Ecto neural progenitor cell (in vitro differentiated cells): Measurements from ENCODE around the gene PLEKHA1.

ENCODE experiments used
- DNase-seq: peaks from one replicate; pipeline ENCODE4 v3.0.0-alpha.2; 2018; ENCODE audit warnings: low spot score

The PLEKHA1 gene

DNA sequence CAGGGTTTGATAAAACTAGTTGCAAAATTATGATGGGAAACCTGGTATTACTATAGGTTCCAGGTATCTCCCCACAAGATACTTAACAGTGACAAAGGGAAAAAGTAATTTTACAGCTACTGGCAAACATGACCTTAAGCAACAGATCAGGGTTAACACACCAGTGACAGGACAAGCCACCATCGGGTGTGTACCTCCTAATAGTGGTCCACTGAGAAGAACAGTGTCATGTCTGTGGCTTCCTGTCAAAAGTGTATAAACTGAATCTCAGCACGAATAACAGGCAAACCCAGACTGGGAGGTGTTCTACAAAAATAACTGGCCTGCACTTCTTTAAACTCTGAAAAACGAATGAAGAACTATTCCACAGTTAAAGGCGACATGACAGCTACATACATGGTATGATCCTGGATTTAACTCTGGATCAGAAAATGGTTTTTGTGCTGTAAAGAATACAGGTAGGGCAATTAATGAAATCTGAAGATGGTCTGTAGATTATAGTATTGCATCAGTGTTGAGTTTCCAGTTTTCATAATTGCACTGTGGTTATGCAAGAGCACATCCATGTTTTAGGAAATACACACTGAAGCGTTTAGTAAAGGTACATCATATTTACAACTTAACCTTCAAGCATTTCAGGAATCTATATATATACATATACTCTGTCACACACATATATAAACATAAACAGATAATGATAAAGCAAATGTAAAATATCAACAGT, 47.9 kb downstream of the PLEKHA1 start:
- DNase-seq: no peak

DNA sequence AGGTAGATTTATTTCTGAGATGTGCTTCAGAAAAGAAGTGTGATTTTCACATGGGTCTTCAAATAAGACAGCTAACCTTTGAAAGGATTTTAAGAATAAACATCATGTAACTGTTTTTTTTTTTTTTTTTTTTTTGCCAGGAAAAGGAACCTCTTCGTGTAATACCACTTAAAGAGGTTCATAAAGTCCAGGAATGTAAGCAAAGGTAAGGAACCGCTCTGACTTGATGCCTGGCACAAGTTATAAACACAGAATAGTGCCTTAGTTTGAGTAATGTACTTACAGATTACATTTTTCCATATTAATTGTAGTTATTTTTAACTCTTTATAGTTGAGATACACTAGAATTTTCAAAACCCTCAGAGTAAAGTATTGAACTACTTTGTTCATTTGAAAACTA, 49.6 kb downstream of the PLEKHA1 start:
- no peak for DNase-seq

GRCh38 chr10:122426829-122427228, 52.3 kb downstream of the PLEKHA1 start:
- no peak for DNase-seq

GRCh38 chr10:122427280-122427679, 52.8 kb downstream of the PLEKHA1 start:
- DNase-seq: no peak

- DNase-seq: no peak
These were observed 60.8 kb downstream of the PLEKHA1 start for GRCh38 chr10:122435212-122435827.

DNA sequence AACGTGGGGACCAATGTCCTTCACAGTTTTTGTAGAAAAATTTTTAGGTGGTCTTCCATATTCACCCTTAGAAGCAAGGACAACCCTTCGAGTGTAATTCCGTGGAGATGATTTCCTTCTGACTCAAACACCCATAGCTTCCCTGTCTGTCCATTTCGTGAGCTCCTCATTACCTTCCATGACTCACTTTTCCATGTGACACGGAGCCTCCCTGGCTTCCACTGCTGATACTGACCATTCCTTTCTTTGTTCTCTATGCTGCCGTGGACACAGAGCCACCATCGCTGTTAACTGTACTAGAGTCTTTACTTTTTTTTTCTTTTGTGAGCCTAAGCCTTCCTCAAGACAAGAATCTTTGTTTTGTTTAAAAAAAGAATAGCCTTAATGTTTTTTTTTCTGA, 67.5 kb downstream of the PLEKHA1 start:
- no peak for DNase-seq

- DNase-seq: no peak
These were observed 71.0 kb downstream of the PLEKHA1 start for GRCh38 chr10:122445469-122445868.

DNA sequence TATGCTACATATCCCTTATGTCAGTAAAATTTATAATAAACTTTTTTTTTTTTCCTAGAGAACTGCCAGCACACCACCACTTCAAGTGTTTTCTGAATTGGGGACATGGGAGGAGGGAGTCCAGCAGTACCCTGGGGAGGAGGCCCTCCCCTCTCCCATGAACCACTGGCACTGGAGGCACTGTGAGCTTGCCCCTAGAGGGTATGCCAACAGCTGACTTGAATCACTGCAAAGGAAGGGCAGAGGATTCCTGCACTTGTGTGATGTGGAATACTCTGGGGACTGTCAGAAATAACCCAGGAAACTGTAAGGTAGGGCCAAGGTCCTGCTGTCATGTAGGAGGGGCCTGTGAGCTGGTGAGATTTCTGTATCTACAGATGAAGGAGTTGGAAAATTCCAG, 71.4 kb downstream of the PLEKHA1 start:
- no peak for DNase-seq

DNA sequence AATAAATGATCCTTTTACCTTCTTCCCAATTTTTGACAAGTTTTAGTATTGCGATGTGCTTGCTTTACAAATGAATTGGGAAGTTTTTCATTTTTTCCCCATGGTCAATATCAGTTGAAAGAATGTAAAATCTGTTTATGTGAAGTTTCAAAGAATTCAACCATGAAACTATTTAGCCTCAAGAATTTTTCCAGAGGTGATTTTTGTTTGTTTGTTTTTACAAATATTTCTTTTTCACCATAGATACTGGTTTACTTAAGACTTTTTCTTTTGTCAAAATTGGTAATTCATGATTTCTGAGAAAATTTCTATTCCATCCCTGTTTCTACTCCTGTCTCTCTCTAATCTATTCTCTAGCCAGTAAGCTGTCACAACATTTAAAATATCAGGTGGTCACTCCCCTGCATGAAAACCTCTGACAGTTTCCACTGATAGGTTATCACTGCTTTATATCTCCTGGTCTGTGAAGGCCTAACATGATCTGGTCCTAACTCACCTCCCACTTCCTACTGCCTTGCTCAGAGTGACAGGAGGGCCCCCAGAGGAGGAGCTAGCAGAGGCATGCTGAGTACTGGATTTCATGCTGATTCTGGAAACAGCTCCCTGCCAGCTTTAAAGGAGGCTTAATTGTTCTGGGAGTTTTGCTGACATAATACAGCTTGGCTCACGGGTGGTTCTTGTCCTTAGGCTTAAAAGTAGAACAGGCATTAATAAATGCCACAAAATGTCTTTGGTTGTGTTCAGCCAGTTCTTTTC, 72.3 kb downstream of the PLEKHA1 start:
- DNase-seq: no peak

DNA sequence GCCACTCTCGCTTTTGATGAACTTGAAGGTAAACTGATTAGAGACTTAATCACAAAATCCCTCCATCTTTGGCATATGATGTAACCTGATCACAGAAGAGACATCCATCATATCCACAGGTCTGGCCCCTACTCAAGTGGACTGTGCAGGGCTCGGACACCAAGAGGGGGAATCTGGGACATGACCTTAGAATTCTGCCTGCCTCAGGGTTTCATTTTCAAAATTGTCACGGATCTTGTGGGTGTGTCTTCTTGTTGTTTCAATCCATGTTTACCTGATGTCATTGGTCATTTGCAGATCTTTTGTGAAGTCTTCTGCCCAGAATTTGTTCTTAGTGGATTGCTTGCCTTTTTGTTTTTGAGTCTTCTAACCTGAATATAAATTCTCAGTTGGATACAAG, 74.1 kb downstream of the PLEKHA1 start:
- no peak for DNase-seq

- DNase-seq: no peak
These were observed 74.6 kb downstream of the PLEKHA1 start for GRCh38 chr10:122449153-122449552.

- no peak for DNase-seq
These were observed 76.0 kb downstream of the PLEKHA1 start for GRCh38 chr10:122450353-122450990.

DNA sequence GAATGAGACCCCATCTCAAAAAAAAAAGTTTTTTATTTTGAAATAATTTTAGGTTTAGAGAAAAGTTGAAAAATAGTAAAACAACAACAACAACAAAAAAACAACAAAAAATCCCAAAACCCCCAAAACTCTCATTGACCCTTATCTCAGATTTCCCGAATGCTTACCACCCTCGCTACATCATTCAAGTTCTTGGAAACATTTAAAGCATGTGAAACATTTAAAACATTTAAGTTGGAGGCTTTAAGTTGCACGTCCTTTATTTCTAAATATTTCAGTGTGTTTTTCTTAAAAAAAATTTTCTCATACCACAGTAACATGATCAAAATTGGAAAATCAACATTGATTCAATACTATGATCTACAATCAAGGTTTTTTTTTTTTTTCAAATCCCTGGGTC, 79.6 kb downstream of the PLEKHA1 start:
- no peak for DNase-seq

DNA sequence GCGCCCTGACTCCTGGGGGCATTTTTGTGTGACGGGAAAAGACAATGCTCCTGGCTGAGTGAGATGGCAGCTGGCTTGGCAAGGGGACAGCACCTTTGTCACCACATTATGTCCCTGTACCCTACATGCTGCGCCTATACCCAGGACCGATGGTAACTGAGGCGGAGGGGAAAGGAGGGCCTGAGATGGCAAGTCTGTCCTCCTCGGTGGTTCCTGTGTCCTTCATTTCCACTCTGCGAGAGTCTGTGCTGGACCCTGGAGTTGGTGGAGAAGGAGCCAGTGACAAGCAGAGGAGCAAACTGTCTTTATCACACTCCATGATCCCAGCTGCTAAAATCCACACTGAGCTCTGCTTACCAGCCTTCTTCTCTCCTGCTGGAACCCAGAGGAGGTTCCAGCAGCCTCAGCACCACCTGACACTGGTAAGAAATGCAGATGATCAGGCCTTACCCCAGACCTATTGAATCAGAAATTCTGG, 80.1 kb downstream of the PLEKHA1 start, which contains the start of gene ARMS2:
Gene ARMS2, plus strand, starts transcription at position 51 of the 478 bp plus-strand sequence. Its CDS starts 75 bp downstream, at position 126.
- DNase-seq: no peak

- no peak for DNase-seq
These were observed 81.0 kb downstream of the PLEKHA1 start for GRCh38 chr10:122455376-122456079.

DNA sequence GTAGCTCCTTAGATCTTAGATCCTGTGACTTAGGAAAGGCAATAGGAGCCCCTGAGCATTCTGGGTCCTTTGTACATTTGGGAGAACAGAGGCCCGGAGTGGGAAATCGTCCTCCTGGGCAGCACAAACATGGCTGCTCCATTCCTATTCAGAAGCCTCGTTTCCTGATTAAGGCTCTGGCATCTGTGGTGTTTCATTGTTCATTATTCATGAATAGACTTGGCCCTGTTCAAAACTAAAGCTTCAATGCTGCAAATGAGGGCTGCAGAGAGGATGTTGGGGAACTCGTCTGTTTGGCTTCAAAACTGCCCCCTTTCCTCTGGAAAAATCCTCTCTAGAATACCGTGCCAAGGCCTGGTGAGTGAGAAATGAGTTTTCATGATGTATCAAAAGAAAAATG, 83.4 kb downstream of the PLEKHA1 start:
- DNase-seq: no peak

GRCh38 chr10:122458693-122459092, 84.2 kb downstream of the PLEKHA1 start:
- no peak for DNase-seq

- no peak for DNase-seq
These were observed 85.2 kb downstream of the PLEKHA1 start for GRCh38 chr10:122459561-122460273.

DNA sequence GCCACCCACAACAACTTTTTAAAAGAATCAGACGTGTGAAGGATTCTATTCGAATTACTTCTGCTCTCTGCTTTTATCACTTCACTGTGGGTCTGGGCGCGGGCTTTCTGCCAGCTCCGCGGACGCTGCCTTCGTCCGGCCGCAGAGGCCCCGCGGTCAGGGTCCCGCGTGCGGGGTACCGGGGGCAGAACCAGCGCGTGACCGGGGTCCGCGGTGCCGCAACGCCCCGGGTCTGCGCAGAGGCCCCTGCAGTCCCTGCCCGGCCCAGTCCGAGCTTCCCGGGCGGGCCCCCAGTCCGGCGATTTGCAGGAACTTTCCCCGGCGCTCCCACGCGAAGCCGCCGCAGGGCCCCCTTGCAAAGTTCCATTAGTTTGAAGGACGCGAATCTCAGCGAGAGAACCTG, 86.4 kb downstream of the PLEKHA1 start:
- no peak for DNase-seq

GRCh38 chr10:122461367-122461728, 86.8 kb downstream of the PLEKHA1 start, which contains the start of gene HTRA1:
TSS of gene HTRA1 (plus strand) at chr10:122461553. CDS start at chr10:122461653, 100 bp downstream.
- peak; percentile 78 for DNase-seq
